ENCODE results near the gene CBFA2T2. TPM values are rescaled to one million over a fixed set of nuclear protein-coding genes. Genes with fewer than 3 reads are reported as not detected.

The CBFA2T2 gene
- total and polyA plus RNA-seq, 2 of the 4 experiments (the other 2 are of a cell fraction), result 3.8 to 6.2 TPM

- no peak for TF ChIP-seq RAD21 (IDR thresholded peaks at IDR 0.05; ENCODE audit: low read length)
These were observed 180.2 kb downstream of the CBFA2T2 start (continued) for GRCh38 chr20:33669873-33670640.

GRCh38 chr20:33670715-33671499, 181.0 kb downstream of the CBFA2T2 start:
- POLR2A ChIA-PET (ENCODE audit: unreplicated experiment), result no interaction called here
- no peak overlapping the region for H4K8ac ChIP-seq (ENCODE audit: low read depth in 2 of 2, low read length in 2 of 2)
- no peak overlapping the region for H3K27ac ChIP-seq (ENCODE audit: insufficient read depth, low read length)
- DNase-seq, result no peak
- 100% methylated on average over 1 of the region's 6 CpGs; no CpG with 5 or more reads in 1 of the 2 experiments for WGBS, 2 experiments (ENCODE audit: extremely low coverage in 2 of 2, insufficient read length in 1 of 2)
- H3K4ac ChIP-seq (ENCODE audit: low read depth, low read length), result no peak overlapping the region
- no peak overlapping the region for H3K23ac ChIP-seq (ENCODE audit: low read depth, low read length)
- H3K56ac ChIP-seq (ENCODE audit: extremely low read depth, insufficient read depth, low read length), result no peak overlapping the region
- no peak overlapping the region for H2AK9ac ChIP-seq (replicated peaks; ENCODE audit: low read depth, low read length, poor library complexity)
- H4K5ac ChIP-seq (ENCODE audit: low read depth, low read length), result no peak overlapping the region
- dilution Hi-C loops (cut with HindIII; ENCODE audit: low sequenced_read_pairs, unreplicated experiment), result no loop called here
- peaks cover 35% of the 10 kb centered on the region for H3K4me1 ChIP-seq (ENCODE audit: control insufficient read depth, insufficient read depth, low read length)
- ATAC-seq (ENCODE audit: low read depth), result no peak
- no peaks in the 10 kb centered on the region for H3K9me3 ChIP-seq (ENCODE audit: control insufficient read depth, insufficient read depth, low read length)
- no peak for TF ChIP-seq CHD1 (IDR thresholded peaks at IDR 0.05; ENCODE audit: low read depth, low read length)
- no peak for TF ChIP-seq RAD21 (IDR thresholded peaks at IDR 0.05; ENCODE audit: low read length)
- no peak for TF ChIP-seq BHLHE40 (IDR thresholded peaks at IDR 0.05; ENCODE audit: low read depth, low read length)
- no peak for TF ChIP-seq CEBPB (IDR thresholded peaks at IDR 0.05; ENCODE audit: low read depth, low read length)
- no peak for TF ChIP-seq RCOR1 (IDR thresholded peaks at IDR 0.05; ENCODE audit: insufficient replicate concordance, low read length)
- no peak for TF ChIP-seq MXI1 (IDR thresholded peaks at IDR 0.05; ENCODE audit: borderline replicate concordance, low read depth, low read length)
- no peak for TF ChIP-seq FOS (IDR thresholded peaks at IDR 0.05; ENCODE audit: low read depth, low read length)
- no peak overlapping the region for H3K9ac ChIP-seq (ENCODE audit: low read depth, low read length)
- H4K91ac ChIP-seq (ENCODE audit: insufficient read depth, low read depth, low read length), result no peak overlapping the region
- H3K14ac ChIP-seq (replicated peaks; ENCODE audit: low read depth, low read length), result no peak overlapping the region
- intact Hi-C loops (cut with micrococcal nuclease), result no loop called here
- CTCF ChIA-PET, result interaction anchor here (0.6 kb wide), 1 partner anchor 297 kb away, joined by 4 read pairs; no protein-coding TSS in a partner anchor
- H3K18ac ChIP-seq (ENCODE audit: low read depth, low read length), result no peak overlapping the region
- no peak overlapping the region for H3K4me2 ChIP-seq (ENCODE audit: low read depth, low read length)
- H4K20me1 ChIP-seq (ENCODE audit: insufficient read depth, low read length), result peaks cover 22% of the 10 kb centered on the region; the same call in 1 of the 2 replicates
- in situ Hi-C loops (cut with MboI; ENCODE audit: low sequenced_read_pairs), result no loop called here
- no peak overlapping the region for H2BK120ac ChIP-seq (ENCODE audit: low read depth, low read length)
- H2BK20ac ChIP-seq (ENCODE audit: low read depth, low read length), result no peak overlapping the region
- no TSS peak for BruUV-seq (replicated peaks)
- H2BK5ac ChIP-seq (ENCODE audit: low read depth, low read length, poor library complexity, severe bottlenecking), result no peak overlapping the region
- H3K27me3 ChIP-seq (ENCODE audit: control insufficient read depth, insufficient read depth, low read length), result no peaks in the 10 kb centered on the region
- H3K4me3 ChIP-seq (ENCODE audit: insufficient read depth, low read depth, low read length), result no peak overlapping the region
- H3K36me3 ChIP-seq (ENCODE audit: control insufficient read depth, insufficient read depth, low read length), result peaks cover 13% of the 10 kb centered on the region
- no peak overlapping the region for H2AK5ac ChIP-seq (ENCODE audit: low read depth, low read length)
- peaks cover 12 to 64% of the 10 kb centered on the region in 2 experiments; a peak in 3 of 4 replicates for H3K79me1 ChIP-seq (ENCODE audit: low read depth in 1 of 2, low read length in 2 of 2)
- H2AFZ ChIP-seq (replicated peaks; ENCODE audit: low read length, poor library complexity), result peak overlapping the region; percentile 7
- no peak overlapping the region for H2BK15ac ChIP-seq (ENCODE audit: low read depth, low read length)
- H3K9me1 ChIP-seq (ENCODE audit: insufficient read depth, low read length), result peaks cover 20% of the 10 kb centered on the region

All from IMR-90 (cell line).